Thyroid gland (tissue), 4 donors: ENCODE data around the gene SPSB4. TPM values are rescaled to one million over a fixed set of nuclear protein-coding genes. Genes with fewer than 3 reads are reported as not detected.

ENCODE experiments used
- DNase-seq, 2 donors: peaks; one replicate each; pipeline ENCODE4 v3.0.0-alpha.2; 2019
- H3K27ac ChIP-seq, 3 donors: fragments of 200-600 bp; sonication (generic); 1 replicate in 2 of 3; 2 replicates in 1 of 3; pipeline ENCODE4 v1.5.1; 2016 to 2019; ENCODE audit warnings: mild to moderate bottlenecking in 1 of 3, moderate library complexity in 1 of 3
- H3K27me3 ChIP-seq: fragments of 200-600 bp; sonication (generic); one replicate; pipeline ENCODE4 v1.5.1; 2019
- H3K36me3 ChIP-seq, 2 donors: fragments of 200-600 bp; sonication (generic); one replicate each; pipeline ENCODE4 v1.5.1; 2016 to 2019
- H3K4me1 ChIP-seq, 2 donors: fragments of 200-600 bp; sonication (generic); one replicate each; pipeline ENCODE4 v1.5.1; 2017 to 2019
- H3K4me3 ChIP-seq, 3 donors: fragments of 200-600 bp; sonication (generic); replicated peaks in 1 of 3; 1 replicate in 2 of 3; 2 replicates in 1 of 3; pipeline ENCODE4 v1.5.1; 2016; ENCODE audit warnings: mild to moderate bottlenecking in 1 of 3
- H3K9me3 ChIP-seq: fragments of 200-600 bp; sonication (generic); one replicate; pipeline ENCODE4 v1.5.1; 2017
- CTCF ChIP-seq, 6 experiments: fragments of 200-600 bp in 3 of 6; fragments of 450-650 bp in 3 of 6; sonication (generic) in 3 of 6; IDR thresholded peaks; one replicate each; pipeline ENCODE4 v1.5.1; 2016 to 2019; ENCODE audit warnings: antibody characterized with exemption in 6 of 6, mild to moderate bottlenecking in 2 of 6, inconsistent platforms in 1 of 6, moderate library complexity in 1 of 6
- POLR2A ChIP-seq, 2 donors: fragments of 450-650 bp; IDR thresholded peaks; one replicate each; pipeline ENCODE4 v1.6.1; 2017; ENCODE audit warnings: antibody characterized with exemption in 2 of 2, mild to moderate bottlenecking in 2 of 2, moderate library complexity in 1 of 2
- WGBS, 2 donors: methylation state at CpG; one replicate each; pipeline ENCODE4 v1.1.5; 2017; 5-methylcytosine and 5-hydroxymethylcytosine counted together
- intact Hi-C: fragments of 100-400 bp; cut with DNase I; formaldehyde crosslinking; loops from one replicate; pipeline ENCODE4 v1.15.1; 2023
- total RNA-seq, 4 donors: library from RNA; depleted of rRNA; stranded (reverse); fragments of >200 nt; gene quantifications; one replicate each; pipeline ENCODE4 v1.2.3, GENCODE V29; 2016

SPSB4 gene
- total RNA-seq, 4 donors from 2014 or later: 1.2 TPM; not detected in 3

- DNase-seq: no peak
- no peaks in the 10 kb centered on the region for H3K27me3 ChIP-seq
- TF ChIP-seq POLR2A (IDR thresholded peaks at IDR 0.05) (no peak), CTCF (IDR thresholded peaks at IDR 0.05) (no peak)
- H3K4me3 ChIP-seq: no peak overlapping the region
- WGBS, 2 donors: 44 to 46% methylated on average over 2 of the region's 2 CpGs
- H3K4me1 ChIP-seq: no peaks in the 10 kb centered on the region
- intact Hi-C loops: loop anchor here (10.0 kb wide), 1 partner anchor 169 kb away; no protein-coding TSS in a partner anchor
- H3K36me3 ChIP-seq: no peaks in the 10 kb centered on the region
- H3K9me3 ChIP-seq: no peaks in the 10 kb centered on the region
- no peak overlapping the region for H3K27ac ChIP-seq
Measured at GRCh38 chr3:141183606-141184005, 132.5 kb downstream of the SPSB4 start.

GRCh38 chr3:141184430-141184829 lies 133.3 kb downstream of the SPSB4 start:
- intact Hi-C loops: loop anchor here (10.0 kb wide), 1 partner anchor 170 kb away; no protein-coding TSS in a partner anchor
- WGBS, 2 donors: 69 to 72% methylated on average over 4 of the region's 4 CpGs
- H3K9me3 ChIP-seq: no peaks in the 10 kb centered on the region
- DNase-seq: no peak
- no peak overlapping the region for H3K4me3 ChIP-seq
- no peaks in the 10 kb centered on the region for H3K27me3 ChIP-seq
- no peak overlapping the region for H3K27ac ChIP-seq
- TF ChIP-seq POLR2A (IDR thresholded peaks at IDR 0.05) (no peak), CTCF (IDR thresholded peaks at IDR 0.05) (no peak)
- no peaks in the 10 kb centered on the region for H3K4me1 ChIP-seq
- no peaks in the 10 kb centered on the region for H3K36me3 ChIP-seq

DNA sequence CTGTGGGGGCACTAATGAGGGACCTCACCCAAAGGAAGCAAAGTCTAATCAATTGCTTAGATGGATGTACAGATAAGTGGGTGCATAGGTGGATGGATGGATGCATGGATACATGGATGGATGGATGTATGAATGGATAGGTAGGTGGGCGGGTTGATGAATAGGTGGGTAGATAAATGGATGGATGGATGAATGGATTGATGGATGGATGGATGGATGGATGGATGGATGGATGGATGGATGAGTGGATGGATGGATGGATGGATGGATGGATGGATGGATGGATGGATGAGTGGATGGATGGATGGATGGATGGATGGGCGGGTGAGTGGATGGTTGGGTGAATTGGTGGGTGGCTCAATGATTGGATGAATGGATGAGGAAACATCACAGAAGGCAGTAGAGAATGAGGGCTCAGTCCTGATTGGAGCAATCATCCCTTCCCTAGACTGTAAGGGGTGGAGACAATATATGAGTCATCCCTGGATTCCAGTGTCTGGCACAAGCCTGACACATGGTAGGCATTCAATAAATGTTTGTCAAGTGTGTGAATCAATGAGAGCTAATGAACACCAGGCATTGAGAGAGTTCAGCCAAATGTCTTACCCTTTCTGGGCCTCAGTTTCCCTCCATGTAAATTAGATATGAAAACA lies 140.1 kb downstream of the SPSB4 start:
- no peak for TF ChIP-seq POLR2A (IDR thresholded peaks at IDR 0.05)
- TF ChIP-seq CTCF (IDR thresholded peaks at IDR 0.05): no peak
- intact Hi-C loops: no loop called here
- WGBS, 2 donors: 48 to 98% methylated on average over 2 of the region's 2 CpGs

DNA sequence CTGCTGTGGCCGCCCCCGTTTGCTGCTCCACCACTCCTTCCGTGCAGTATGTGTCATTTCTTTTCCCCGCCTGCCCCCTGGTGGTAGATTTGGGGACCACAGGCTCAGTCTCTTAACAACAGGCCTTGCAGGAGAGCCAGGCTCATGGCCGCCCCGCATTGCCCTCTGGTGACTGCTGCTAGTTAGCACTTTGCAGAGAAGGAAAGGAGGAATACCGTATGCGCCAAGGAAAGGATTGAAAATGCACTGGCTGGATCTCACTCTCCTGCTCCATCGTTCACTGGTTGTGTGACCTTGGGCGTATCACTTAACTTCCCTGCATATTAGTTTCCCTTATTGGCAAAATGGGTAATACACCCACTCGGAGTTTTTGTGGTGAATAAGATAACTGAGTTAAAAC lies 141.2 kb downstream of the SPSB4 start:
- 10 to 17% methylated on average over 11 of the region's 11 CpGs for WGBS, 2 donors
- H3K27ac ChIP-seq: no peak overlapping the region
- intact Hi-C loops: no loop called here
- no peak overlapping the region for H3K4me3 ChIP-seq
- DNase-seq: peak; percentile 96 to 99
- H3K27me3 ChIP-seq: no peaks in the 10 kb centered on the region
- no peaks in the 10 kb centered on the region for H3K9me3 ChIP-seq
- no peaks in the 10 kb centered on the region for H3K36me3 ChIP-seq
- no peak for TF ChIP-seq POLR2A (IDR thresholded peaks at IDR 0.05)
- peak; percentile 86 to 99 (median 98) for TF ChIP-seq CTCF (IDR thresholded peaks at IDR 0.05)
- H3K4me1 ChIP-seq: no peaks in the 10 kb centered on the region

More for the DNA sequence above, 140.1 kb downstream of the SPSB4 start:
- DNase-seq: no peak
- Histone ChIP-seq H3K27ac (no peak overlapping the region), H3K27me3 (no peaks in the 10 kb centered on the region), H3K36me3 (no peaks in the 10 kb centered on the region), H3K4me3 (no peak overlapping the region), H3K9me3 (no peaks in the 10 kb centered on the region), H3K4me1 (no peaks in the 10 kb centered on the region)

GRCh38 chr3:141193066-141193830 lies 142.1 kb downstream of the SPSB4 start:
- 67 to 90% methylated on average over 8 to 13 of the region's 13 CpGs for WGBS, 2 donors
- intact Hi-C loops: no loop called here
- Histone ChIP-seq H3K36me3 (no peaks in the 10 kb centered on the region), H3K4me1 (no peaks in the 10 kb centered on the region), H3K27ac (no peak overlapping the region), H3K27me3 (no peaks in the 10 kb centered on the region), H3K4me3 (no peak overlapping the region), H3K9me3 (no peaks in the 10 kb centered on the region)
- peak in 1 of 2 donors; percentile 92 for DNase-seq
- TF ChIP-seq POLR2A (IDR thresholded peaks at IDR 0.05): no peak
- no peak for TF ChIP-seq CTCF (IDR thresholded peaks at IDR 0.05)
